SK-N-SH treated with all-trans-retinoic acid at 6 μM for 48 hours (cell line): ENCODE results near the gene CPEB1.

ENCODE experiments used
- ARNTL ChIP-seq: fragments of 450-650 bp; formaldehyde crosslinking; IDR thresholded peaks from 2 replicates; pipeline ENCODE4 v1.5.0; 2020; ENCODE audit warnings: low read depth, mild to moderate bottlenecking, moderate library complexity, borderline replicate concordance
- BACH2 ChIP-seq: fragments of 250-450 bp; sonication (Bioruptor Pico); IDR thresholded peaks from 2 replicates; pipeline ENCODE4 v1.9.0; 2021; ENCODE audit warnings: mild to moderate bottlenecking, borderline replicate concordance
- RARB ChIP-seq: fragments of 250-450 bp; sonication (Bioruptor Pico); IDR thresholded peaks from 2 replicates; pipeline ENCODE4 v1.8.0; 2021; ENCODE audit warnings: mild to moderate bottlenecking, moderate library complexity
- SNAI2 ChIP-seq: fragments of 250-450 bp; sonication (Bioruptor Pico); IDR thresholded peaks from 2 replicates; pipeline ENCODE4 v1.5.0; 2020; ENCODE audit warnings: mild to moderate bottlenecking, moderate library complexity
- TOX ChIP-seq: fragments of 250-450 bp; sonication (Bioruptor Pico); IDR thresholded peaks from 2 replicates; pipeline ENCODE4 v1.8.0; 2021; ENCODE audit warnings: mild to moderate bottlenecking, moderate library complexity, borderline replicate concordance
- ZFP3 ChIP-seq: fragments of 250-450 bp; sonication (Bioruptor Pico); IDR thresholded peaks from 2 replicates; pipeline ENCODE4 v1.5.0; 2020; ENCODE audit warnings: mild to moderate bottlenecking, moderate library complexity
- ZFP30 ChIP-seq: fragments of 450-650 bp; formaldehyde crosslinking; IDR thresholded peaks from 2 replicates; pipeline ENCODE4 v1.5.0; 2022; ENCODE audit warnings: mild to moderate bottlenecking, moderate library complexity

- no peak for TF ChIP-seq RARB
- TF ChIP-seq ZFP3 (CRISPR knock-in tag): no peak
- no peak for TF ChIP-seq ARNTL (CRISPR knock-in tag)
- no peak for TF ChIP-seq TOX
- no peak for TF ChIP-seq BACH2 (CRISPR knock-in tag)
- no peak for TF ChIP-seq ZFP30 (CRISPR knock-in tag)
- TF ChIP-seq SNAI2 (CRISPR knock-in tag): no peak
Measured at GRCh38 chr15:82545478-82545877, 101.7 kb downstream of the CPEB1 start.
